Fibroblast of peridontal ligament (primary cell): Measurements from ENCODE around the gene C3.

Source experiments
- DNase-seq: peaks from one replicate; pipeline ENCODE4 v3.0.0-alpha.2; 2010; ENCODE audit errors: extremely low read depth

Gene C3

GRCh38 chr19:6730941-6731670 lies 10.7 kb upstream of the C3 start:
- DNase-seq: no peak

DNA sequence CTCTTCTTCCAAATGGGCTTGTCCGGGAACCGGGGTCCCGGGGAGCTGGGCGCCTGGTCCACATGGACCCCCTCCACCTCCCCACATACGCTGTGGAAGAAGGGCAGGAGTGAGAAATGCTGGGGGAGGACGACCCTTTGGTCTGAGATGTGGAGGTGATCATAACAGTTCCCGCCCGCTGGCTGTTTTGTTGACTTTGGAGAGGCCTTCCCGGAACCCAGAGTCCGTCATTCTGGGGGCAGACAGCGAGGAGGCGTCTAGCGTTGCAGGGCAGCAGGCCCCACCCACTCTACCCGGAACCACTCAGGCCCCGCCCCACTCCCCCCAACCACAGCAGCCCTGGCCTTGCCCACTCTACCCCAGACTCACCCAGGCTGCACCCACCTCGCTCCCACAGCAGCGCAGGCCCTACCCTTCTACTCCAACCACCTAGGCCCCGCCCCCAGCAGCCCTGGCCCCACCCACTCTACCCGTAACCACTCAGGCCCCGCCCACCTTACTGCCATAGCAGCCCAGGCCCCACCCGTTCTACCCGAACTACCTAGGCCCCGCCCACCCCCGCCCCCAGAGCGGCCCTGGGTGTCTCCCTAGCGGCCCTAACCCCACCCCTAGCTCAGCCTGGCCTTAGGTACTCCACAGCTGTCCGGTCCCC lies 9.8 kb upstream of the C3 start:
- DNase-seq: no peak

- no peak for DNase-seq
Measured at GRCh38 chr19:6729573-6730152, 9.2 kb upstream of the C3 start.

DNA sequence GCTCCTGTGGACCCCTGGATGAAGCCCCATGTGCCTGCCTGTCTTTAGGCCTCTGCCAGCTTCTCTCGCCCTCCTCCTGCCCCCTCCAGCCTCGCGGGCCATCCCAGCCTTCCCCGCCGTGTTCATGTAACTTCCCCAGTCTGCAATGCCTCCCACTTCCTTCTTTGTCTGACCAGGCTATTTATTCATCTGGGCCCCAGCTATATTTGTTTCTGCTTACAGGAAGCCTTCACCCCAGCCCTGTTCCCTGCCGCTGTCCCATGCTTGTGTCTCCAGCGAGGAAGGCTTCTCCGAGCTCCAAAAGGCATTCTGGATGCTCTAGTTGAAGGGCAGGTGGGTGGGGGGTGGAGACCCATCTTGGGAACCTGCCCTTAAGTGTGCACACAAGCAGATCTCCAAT lies 7.9 kb upstream of the C3 start:
- DNase-seq: no peak

DNA sequence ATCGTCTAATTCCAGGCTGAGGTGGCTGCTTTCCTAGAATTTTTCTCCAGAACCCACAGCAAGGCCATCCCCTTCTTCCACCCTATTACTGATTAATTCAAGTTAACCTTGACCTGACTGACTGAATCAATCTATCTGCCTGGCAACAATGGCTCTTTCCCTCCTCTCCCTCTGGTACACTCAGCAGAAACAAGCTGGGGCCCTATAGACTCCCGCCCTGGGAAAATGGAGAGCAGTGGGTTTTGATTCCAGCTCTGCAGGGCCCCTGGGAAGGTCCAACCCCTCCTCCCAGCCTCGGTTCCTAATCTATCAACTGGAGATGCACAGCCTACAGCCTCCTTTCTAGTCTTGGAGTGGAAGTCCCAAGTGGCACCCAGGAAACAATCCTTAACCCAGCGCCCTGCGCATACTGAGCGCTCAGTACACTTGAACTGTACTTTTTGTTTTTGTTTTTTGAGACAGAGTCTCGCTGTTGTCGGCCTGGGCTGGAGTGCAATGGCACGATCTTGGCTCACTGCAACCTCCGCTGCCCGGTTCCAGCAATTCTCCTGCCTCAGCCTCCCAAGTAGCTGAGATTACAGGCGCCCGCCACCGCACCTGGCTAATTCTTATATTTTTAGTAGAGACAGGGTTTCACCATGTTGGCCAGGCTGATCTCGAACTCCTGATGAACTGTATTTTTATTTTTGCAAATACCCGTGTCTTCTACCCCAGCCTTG lies 5.2 kb upstream of the C3 start:
- DNase-seq: no peak

- DNase-seq: no peak
Measured at GRCh38 chr19:6724631-6725492, 4.4 kb upstream of the C3 start.

DNA sequence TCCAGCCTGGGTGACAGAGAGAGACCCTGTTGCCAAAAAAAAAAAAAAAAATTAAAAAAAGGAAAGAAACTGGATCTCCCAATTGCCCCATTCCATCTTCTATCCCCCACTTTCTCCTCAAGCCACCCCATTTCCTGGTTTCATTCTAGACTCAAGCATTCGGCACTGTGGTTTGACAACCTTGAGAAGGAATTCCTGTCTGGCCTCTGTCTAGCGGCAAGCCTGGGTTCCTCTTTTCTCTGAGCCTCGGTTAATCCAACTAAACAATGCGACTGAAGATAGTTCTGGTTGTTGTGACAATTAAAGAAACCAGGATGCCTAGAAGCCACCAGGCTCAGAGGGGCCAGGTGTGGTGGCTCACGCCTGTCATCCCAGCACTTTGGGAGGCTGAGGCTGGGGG lies 3.3 kb upstream of the C3 start:
- no peak for DNase-seq

GRCh38 chr19:6723108-6723618 lies 2.7 kb upstream of the C3 start:
- no peak for DNase-seq

- DNase-seq: no peak
Measured at GRCh38 chr19:6721773-6722172, 1.3 kb upstream of the C3 start.

DNA sequence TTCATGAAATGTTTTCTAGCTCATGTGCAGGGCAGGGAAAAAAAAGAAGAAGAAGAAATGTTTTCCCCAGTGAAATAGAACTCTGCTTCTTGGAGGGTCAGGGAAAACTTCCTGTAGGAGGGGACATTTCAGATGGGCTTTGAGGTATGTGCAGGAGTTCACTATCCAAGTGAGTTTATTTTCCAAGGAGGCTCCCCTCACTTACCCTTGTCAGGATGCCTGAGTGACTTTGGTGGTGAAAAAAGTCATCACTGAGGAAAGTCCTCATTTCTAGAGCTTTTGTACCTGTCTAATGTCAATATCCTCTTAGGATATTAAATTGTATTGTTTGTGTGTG lies 656 bp upstream of the C3 start:
- DNase-seq: no peak

DNA sequence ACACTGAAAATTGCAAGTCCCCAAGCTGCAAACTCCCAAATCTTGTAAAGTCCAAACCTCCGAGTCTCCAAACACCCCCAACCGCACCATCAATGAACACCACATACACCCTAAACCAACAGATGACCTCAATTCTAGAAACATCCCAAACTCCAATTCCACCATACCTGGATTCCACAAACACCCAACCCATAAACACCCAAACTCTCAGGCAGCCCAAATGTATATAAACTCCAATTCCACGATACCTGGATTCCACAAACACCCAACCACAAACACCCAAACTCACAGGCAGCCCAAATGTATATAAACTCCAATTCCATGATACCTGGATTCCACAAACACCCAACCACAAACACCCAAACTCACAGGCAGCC lies 470 bp downstream of the C3 start:
- no peak for DNase-seq

- no peak for DNase-seq
Measured at GRCh38 chr19:6719540-6719861, 949 bp downstream of the C3 start.

DNA sequence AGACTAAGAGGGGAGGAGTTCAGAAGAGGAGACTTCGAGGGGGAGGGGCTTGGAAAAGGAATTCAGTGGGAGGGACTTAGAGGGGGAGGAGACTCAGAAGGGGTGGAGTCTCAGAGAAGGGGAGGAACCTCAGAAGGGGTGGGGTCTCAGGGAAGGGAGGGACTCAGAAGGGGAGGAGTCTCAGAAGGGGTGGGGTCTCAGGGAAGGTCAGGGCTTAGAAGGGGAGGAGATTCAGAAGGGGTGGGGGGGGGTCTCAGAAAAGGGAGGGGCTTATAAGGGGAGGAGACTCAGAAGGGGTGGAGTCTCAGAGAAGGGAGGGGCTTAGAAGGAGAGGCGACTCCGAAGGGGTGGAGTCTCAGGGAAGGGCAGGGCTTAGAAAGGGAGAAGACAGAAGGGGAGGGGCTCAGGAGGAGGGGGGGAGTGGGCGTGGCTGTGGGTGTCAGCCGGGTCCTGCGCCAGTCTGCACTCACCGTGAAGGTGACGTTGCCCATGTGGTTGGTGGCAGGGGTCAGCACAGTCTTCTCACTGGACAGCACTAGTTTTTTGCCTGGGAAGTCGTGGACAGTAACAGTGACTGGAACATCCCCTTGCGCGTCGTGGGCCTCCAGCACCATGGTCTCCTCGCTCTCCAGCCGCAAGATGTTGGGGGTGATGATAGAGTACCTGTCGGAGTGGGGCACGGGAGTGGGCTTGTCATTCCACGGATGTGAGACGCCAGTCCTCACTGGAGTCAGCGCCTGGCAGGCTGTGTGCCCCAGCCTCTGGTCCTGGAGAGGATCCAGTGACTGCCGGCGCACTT lies 1.5 kb downstream of the C3 start:
- DNase-seq: no peak

DNA sequence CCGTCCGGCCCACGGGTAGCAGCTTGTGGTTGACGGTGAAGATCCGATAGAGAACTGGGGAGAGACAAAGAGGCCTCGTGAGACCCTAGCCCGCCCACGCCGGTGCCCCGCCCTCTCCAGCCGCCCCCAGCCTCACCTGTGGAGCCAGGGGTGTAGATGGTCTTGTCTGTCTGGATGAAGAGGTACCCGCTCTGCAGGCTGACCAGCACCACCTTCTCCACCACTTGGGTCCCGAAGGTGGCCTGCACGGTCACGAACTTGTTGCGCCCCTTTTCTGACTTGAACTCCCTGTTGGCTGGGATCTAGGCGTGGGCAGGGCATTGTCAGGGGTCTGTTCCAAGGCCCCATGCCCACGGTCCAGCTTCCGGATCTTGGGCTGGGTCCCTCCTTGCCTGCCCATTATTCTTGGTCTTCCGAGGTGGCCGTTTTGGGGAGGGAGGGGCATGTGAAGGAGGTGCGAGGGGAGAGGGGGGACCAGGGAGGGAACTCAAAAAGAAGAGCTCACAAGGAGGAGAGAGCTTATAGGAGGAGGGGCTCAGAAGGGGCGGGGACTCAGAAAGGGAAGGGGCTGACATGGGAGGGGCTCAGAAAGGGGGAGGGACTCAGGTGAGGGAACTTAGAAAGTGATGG lies 2.2 kb downstream of the C3 start:
- DNase-seq: no peak

GRCh38 chr19:6717441-6717971 lies 2.9 kb downstream of the C3 start:
- DNase-seq: no peak

DNA sequence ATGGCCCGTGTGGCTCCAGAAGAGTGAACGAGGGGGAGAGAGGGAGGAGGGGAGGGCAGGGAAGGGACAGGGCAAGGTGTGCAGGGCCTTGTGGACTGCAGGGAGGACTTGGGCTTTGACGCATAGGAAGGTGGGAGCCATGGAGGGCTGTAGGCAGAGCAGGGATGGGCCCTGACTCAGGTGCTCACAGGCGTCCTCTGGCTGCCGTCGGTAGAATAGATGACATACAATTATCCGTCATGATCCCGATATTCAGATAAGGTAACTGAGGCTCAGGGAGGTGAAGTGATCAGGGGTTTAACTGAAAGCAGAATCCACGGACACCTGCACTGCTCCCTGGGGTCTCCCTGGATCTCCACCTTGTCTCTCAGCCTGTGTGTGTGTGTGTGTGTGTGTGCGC lies 3.4 kb downstream of the C3 start:
- DNase-seq: no peak

DNA sequence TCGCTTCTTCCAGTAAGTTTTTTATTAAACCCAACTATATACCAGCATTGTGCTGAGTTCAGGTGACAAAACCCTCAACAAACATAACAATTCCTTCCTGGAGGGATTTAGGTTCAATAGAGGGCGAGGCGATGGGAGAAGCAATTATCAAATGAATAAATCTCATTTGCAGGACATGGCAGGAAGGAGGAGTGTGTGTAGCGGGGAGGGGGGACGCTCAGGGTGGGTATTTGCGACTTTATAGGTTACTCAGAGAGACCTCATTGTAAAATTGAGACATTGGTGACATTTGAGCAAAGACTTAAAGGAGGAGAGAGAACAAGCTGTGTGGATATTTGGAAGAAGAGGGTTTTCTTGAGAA lies 3.9 kb downstream of the C3 start:
- DNase-seq: no peak

DNA sequence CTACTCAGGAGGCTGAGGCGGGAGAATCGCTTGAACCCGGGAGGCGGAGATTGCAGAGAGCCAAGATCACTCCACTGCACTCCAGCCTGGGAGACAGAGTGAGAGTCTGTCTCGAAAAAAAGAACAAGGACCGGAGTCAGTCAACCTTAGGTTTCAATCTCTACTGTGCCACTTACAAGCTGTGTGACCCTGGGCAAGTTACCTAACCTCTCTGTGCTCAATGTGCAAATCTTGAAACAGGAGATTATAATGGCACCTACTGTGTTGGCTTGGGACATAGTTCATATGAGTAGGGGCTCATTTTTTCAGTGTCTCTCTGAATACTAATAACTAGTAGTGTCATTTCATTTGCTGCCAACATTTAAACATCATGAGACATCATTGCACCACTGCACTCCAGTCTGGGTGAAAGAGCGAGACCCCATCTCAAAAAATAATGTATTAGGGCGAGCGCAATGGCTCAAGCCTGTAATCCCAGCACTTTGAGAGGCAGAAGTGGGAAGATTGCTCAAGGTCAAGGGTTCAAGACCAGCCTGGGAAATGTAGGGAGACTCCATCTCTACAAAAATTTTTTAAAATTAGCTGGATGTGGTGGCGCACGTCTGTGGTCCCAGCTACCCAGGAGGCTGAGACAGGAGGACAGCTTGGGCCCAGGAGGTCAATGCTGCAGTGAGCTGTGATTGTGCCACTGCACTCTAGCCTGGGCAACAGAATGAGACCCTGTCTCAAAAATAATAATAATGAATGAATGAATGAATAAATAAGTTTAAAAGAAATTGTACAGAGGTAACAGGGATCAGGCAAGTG lies 5.5 kb downstream of the C3 start:
- no peak for DNase-seq
